Measurements from ENCODE around the gene DZIP1L.

GRCh38 chr3:138025553-138025952 is 89.9 kb downstream of the DZIP1L start:
- TF ChIP-seq CTCF (conservative IDR thresholded peaks at IDR 0.05) (no peak), EZH2 (IDR thresholded peaks at IDR 0.05; ENCODE audit: low read depth) (no peak)

Data from PC-9 (cell line).